ENCODE data around the gene RMP24.
"Not testable (repeated sequence)": the region's sequence is repeated elsewhere in the genome, so short reads cannot be mapped to it uniquely, and the experiment has no call there.

RMP24 gene

DNA sequence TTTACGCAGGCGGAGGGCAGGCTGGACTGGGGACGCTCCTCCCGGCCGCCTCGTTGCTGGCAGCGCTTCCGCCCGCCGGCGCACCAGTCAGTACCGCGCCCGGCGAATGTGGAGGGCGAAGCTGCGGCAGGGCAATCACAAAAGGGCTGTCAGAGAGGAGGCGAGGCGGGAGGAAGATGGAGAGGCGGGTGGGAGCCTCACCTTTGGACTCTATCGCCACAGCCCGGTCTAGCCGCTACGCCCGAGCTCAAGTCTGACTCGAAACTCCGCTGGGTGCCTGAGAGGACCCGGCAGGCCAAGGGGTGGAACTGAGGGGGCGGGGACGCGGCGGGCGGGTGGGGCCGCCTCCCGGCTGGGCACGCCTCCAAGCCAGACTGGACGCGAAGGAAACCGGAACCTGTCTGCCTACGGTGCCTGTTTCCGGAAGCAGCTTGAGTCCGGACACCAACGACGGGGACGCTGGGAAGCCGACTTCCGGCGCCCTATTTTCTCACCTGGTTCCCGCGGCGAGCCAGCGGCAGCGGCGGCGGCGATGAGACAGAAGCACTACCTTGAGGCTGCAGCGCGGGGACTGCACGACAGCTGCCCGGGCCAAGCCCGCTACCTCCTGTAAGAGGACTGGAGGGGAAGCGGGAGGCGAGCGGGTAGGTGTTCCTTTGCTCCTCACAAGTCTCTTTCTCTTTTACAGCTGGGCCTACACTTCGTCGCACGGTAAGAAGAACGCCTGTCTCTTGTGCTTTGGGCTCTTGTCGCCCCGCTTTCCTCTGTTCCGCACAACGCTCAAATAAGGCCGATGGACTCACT, at the start of gene RMP24:
RMP24 (plus strand) TSS at position 483 of the 804 bp plus-strand sequence.
- peak; percentile 92 for DNase-seq

DNA sequence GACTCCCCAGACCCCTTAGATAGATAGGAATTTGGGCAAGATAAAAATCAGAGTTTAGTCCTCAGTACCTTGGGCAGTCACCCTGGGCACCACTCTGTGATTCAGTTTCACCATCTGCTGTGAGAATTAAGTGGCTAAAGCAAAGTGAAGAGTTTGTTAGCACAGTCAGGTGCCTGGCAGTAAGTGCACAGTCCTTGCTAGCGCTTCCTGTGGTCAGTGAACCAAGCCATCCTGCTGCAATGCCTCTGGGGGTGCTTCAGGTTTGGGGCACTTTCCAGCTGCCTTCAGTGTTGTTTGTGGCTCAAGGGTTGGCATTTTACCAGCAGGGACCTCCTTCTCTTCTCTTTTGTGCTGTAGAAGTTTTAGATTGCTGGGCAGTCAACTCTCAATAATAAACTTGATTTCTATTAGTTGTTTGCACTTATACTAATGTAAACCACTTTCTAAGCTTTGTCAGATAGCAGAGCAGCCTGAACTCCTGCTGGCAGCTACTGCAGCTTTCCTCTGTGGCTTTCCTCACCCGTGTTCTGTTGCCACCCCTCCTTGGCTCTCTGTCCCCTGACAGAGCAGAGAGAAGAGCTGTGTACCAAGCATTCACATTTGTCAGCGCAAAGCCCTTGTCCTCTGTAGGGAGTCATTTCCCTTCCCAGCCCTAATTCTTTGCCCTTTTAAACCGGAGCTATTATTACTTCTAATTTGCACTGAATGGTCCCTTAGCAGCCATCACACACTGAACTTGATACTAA, 48.4 kb upstream of the RMP24 start:
- no peak for DNase-seq

- DNase-seq = no peak
These were observed 45.6 kb upstream of the RMP24 start for GRCh38 chr18:35926884-35927283.

- no peak for DNase-seq
These were observed 45.0 kb upstream of the RMP24 start for GRCh38 chr18:35927430-35927829.

DNA sequence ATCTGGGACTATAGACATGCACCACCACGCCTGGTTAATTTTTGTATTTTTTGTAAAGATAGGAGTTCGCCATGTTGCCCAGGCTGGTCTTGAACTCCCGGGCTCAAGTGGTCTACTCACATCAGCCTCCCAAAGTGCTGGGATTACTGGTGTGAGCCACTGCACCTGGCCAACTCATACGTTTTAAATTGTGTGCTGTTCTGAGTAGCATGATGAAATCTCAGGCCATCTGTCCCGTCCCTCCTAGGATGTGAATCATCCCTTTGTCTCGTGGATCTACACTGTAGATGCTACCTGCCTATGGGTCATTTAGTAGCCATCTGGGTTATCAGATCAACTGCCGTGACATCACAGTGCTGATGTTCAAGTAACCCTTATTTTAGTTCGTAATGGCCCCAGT, 38.5 kb upstream of the RMP24 start:
- DNase-seq = no peak

- no peak for DNase-seq
These were observed 37.6 kb upstream of the RMP24 start for GRCh38 chr18:35934891-35935290.

DNA sequence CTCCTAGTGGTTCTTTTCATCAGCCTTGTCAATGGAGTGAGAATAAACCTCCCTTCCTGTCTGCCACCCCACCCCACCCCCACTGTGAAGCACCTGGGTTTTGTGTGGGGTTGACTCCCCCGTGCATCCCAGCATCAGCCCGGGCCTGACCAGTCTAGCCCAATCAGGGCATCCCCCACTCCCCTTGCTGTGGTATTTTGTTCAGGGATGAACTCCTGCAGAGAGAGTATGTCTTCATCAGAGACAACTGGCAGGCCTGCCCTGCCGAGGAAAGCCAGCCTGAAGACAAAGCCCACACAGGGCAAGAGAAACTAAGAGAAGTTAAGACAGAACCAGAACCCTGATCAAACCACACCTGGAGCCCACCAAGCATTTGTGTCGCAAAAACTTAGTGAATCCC, 36.7 kb upstream of the RMP24 start:
- DNase-seq = no peak

- no peak for DNase-seq
These were observed 35.5 kb upstream of the RMP24 start for GRCh38 chr18:35936951-35937350.

DNA sequence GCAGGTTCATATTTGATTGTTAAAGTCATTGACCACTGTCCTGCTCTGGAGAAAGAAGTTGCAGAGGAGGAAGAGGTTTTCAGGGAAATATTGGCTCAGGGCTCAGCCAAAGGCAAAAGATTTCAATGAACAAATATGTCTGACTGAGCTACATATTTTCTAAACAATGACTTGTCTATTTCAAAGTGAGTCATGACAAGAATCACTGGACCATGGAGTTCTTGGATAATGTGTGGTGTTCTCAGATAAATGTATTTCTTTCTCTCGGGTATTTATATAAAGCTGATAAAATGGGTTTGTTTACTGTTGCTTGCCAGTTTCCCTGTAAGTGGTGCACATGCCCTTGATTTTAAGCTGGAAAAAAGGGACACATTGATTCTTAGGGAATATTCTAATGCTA, 34.3 kb upstream of the RMP24 start:
- no peak for DNase-seq

GRCh38 chr18:35938562-35938961, 33.9 kb upstream of the RMP24 start:
- DNase-seq = no peak

DNA sequence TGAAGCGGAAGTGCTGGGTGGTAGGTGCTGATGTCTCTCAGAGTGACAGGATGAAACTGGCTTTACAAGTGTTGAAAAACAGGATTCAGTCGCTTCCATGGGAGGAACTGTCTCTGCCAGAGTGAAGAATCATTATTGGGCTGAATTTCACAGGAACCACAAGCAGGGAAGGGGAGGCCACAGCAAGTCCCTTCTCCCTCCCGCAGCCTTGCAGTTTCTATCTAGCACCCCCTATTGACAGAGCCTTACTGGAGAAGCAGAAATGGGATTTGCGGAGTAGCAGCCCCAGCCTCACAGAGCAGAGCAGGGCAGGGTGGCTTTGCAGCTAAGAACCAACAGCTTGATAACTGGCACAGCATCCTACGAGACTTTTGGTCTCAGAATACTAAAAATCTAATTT, 33.3 kb upstream of the RMP24 start:
- DNase-seq = no peak

DNA sequence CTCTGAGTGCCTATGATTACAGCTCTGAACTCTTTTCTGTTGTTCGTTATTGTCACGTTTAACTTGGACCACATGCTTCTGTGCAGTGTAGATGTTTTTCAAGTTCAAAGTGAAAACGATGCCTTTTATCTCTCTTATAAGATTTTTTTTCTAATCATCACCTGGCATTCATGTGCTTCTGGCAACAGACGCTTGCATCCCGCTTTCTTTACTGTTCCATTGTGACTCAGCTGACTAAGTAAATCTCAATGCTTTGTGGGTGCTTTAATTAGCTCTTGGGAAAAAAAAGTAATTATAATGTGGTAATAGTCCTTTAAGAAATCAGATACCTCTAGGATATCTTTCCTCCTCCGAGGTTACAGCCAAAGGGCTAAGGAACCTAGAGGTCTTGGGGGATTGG, 31.2 kb upstream of the RMP24 start:
- no peak for DNase-seq

DNA sequence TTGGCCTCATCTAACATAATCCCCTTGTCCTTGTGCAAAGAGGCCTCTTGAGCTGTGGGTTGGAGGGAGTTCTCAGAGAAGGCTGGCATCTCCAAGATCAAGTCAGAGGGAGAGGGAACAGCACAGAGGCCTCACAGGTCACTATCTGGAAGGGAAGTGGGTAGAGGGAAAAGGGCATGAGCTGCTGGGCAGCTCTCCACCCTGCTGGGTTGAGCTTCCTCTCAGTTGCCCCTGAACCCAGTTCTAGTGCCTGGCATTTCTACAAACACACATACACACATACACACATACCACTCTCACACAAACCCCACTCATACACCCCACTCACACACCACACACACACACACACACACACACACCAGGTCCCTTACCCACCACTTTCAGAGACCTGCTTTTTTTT, 30.3 kb upstream of the RMP24 start:
- no peak for DNase-seq

GRCh38 chr18:35942661-35943060, 29.8 kb upstream of the RMP24 start:
- DNase-seq = no peak

- DNase-seq = no peak
These were observed 24.4 kb upstream of the RMP24 start for GRCh38 chr18:35948080-35948479.

GRCh38 chr18:35949090-35949489, 23.4 kb upstream of the RMP24 start:
- no peak for DNase-seq

DNA sequence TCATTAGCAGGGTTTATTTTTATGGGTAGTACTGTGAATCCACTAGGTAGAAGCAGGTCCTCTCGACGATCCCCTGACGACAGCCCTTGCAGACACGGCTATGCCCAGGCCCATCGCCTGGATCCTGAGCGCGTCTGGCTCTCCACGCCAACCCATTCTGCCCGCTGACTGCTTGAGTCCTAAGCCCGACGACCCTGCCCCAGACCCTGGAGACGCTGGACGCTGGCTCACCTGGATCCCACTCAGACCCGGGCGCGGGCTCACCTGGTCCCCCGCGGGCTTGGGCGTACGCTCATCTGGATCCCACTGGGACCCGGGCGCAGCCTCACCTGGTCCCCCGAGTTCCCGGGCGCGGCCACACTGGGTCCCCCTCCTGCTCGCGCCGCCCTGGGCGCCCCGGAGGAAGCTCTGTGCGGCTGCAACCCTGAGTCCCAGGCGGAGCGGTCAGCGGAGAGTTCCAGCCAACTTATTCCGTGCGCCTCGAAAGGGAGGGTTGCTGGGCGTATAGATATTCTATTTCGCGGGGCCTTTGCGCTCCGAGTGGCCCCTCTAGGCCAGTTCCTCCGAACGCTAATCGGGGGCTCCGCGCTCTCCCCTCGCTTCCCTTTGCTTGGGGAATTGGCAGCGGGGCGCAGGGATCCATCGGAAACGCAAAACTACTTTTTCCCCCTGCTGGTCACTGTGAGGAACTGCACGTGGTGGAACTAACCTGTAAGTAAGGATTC, 22.4 kb upstream of the RMP24 start:
- DNase-seq = peak; percentile 15

DNA sequence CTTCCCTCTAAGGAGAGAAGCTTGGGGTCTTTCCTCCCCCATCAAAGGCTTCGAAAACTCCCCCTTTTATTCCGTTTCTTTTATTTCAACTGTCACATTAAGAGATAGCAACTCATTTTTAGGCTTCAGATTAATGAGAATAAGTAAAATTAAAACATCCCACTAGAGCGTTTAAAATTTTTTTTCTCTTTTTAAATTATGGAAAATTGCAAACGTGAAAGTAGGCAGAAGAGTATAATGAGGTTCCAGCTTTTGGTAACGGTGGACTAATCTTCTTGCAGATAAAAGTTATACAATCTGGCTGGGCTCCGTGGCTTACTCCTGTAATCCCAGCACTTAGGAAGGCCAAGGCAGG, 21.9 kb upstream of the RMP24 start:
- no peak for DNase-seq

DNA sequence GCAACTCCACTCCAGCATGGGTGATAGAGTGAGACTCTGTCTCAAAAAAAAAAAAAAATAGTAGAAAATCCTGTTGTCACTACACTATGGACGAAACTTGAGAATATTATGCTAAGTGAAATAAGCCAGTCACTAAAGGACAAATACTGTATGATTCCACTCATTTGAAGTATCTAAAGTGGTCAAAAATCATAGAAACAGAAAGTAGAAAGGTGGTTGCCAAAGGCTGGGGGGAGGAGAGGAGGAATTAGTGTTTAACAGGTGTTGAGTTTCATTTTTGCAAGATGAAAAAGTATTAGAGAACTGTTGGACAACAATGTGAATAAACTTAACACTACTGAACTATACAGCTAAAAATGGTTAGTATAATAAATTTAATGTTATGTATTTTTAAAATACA, 18.8 kb upstream of the RMP24 start:
- DNase-seq = no peak

- no peak for DNase-seq
These were observed 16.3 kb upstream of the RMP24 start for GRCh38 chr18:35956226-35956625.

GRCh38 chr18:35962320-35962719, 10.2 kb upstream of the RMP24 start:
- DNase-seq = no peak

DNA sequence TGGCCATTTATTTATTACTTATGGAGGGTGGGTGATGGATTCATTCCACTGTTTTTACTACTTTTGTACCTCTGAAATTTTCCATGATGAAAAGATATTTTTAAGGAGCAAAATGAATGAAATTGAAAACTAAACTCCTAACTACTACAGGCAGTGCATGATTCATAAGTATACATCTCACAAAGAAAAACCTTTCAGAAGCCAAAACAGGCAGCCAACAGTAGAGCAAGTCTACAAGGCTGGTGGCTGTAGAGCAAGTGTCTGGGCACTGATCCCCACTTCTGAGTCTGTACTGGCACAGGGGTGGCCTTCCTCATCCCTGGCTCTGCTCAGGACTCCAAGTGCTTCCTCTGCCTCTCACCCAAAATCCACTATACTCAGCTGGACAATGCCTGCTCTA, 8.2 kb upstream of the RMP24 start:
- DNase-seq = no peak

DNA sequence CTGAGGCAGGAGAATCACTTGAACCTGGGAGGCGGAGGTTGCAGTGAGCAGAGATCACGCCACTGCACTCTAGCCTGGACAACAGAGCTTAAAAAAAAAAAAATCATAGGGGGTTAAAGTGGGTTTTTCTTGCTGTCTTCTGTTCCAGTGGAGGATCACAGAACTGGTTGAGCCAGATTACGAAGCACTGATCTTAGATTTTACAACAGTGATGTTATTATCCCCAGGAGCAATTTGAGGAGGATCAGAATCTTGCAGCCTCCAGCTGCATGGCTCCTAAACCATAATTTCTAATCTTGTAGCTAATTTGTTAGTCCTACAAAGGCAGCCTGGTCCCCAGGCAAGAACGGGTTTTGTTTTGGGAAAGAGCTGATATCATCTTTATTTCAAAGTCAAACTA, 4.6 kb upstream of the RMP24 start:
- DNase-seq = not testable (repeated sequence)
